Testis (tissue), 3 donors: ENCODE measurements around the gene ABHD15. TPM values are rescaled to one million over a fixed set of nuclear protein-coding genes. Genes with fewer than 3 reads are reported as not detected.

Experiments
- DNase-seq: peaks from one replicate; pipeline ENCODE4 v3.0.0-alpha.2; 2019
- H3K27ac ChIP-seq, 2 donors: fragments of 200-600 bp; sonication (generic); one replicate each; pipeline ENCODE4 v1.5.1; 2019
- H3K27me3 ChIP-seq: fragments of 200-600 bp; sonication (generic); one replicate; pipeline ENCODE4 v1.5.1; 2019
- H3K36me3 ChIP-seq: fragments of 200-600 bp; sonication (generic); one replicate; pipeline ENCODE4 v1.5.1; 2017; ENCODE audit warnings: low read depth; ENCODE audit errors: missing control alignments
- H3K4me1 ChIP-seq: fragments of 200-600 bp; sonication (generic); one replicate; pipeline ENCODE4 v1.5.1; 2019
- H3K4me3 ChIP-seq, 2 donors: fragments of 200-600 bp; sonication (generic); one replicate each; pipeline ENCODE4 v1.5.1; 2017 to 2019
- H3K9me3 ChIP-seq: fragments of 200-600 bp; sonication (generic); one replicate; pipeline ENCODE4 v1.5.1; 2017
- POLR2A ChIP-seq: fragments of 450-650 bp; IDR thresholded peaks from one replicate; pipeline ENCODE4 v1.6.1; 2017; ENCODE audit warnings: antibody characterized with exemption, mild to moderate bottlenecking, moderate library complexity
- WGBS, 2 donors: methylation state at CpG; one replicate each; pipeline ENCODE4 v1.1.5; 2018; 5-methylcytosine and 5-hydroxymethylcytosine counted together
- intact Hi-C: fragments of 100-400 bp; cut with DNase I; formaldehyde crosslinking; loops from one replicate; pipeline ENCODE4 v1.15.1; 2023; ENCODE audit warnings: low total_unique reads
- polyA plus RNA-seq: library from polyadenylated mRNA; stranded (reverse); fragments of 350-450 nt; fragmentation: Illumina TruSeq; extraction: RNeasy Lipid Tissue Mini Kit (QIAGEN cat#74804); gene quantifications from one replicate; pipeline ENCODE4 v1.2.3, GENCODE V29; 2014; ENCODE audit warnings: low read depth, low replicate concordance; ENCODE audit not compliant: insufficient read depth
- total RNA-seq, 2 donors: library from RNA; depleted of rRNA; stranded (reverse); fragments of >200 nt; gene quantifications; one replicate each; pipeline ENCODE4 v1.2.3, GENCODE V29; 2016
- TF ChIP-seq, protein P1 (sequence below), 3 experiments: fragments of 450-650 bp in 2 of 3; fragments of 200-600 bp in 1 of 3; sonication (generic) in 1 of 3; IDR thresholded peaks; one replicate each; pipeline ENCODE4 v1.5.1; 2016 to 2019; ENCODE audit warnings: antibody characterized with exemption in 3 of 3, mild to moderate bottlenecking in 2 of 3, moderate library complexity in 1 of 3

Gene ABHD15
- total and polyA plus RNA-seq, 3 donors from 2014 or later: 4.5 to 7.1 (median 5.7) TPM

DNA sequence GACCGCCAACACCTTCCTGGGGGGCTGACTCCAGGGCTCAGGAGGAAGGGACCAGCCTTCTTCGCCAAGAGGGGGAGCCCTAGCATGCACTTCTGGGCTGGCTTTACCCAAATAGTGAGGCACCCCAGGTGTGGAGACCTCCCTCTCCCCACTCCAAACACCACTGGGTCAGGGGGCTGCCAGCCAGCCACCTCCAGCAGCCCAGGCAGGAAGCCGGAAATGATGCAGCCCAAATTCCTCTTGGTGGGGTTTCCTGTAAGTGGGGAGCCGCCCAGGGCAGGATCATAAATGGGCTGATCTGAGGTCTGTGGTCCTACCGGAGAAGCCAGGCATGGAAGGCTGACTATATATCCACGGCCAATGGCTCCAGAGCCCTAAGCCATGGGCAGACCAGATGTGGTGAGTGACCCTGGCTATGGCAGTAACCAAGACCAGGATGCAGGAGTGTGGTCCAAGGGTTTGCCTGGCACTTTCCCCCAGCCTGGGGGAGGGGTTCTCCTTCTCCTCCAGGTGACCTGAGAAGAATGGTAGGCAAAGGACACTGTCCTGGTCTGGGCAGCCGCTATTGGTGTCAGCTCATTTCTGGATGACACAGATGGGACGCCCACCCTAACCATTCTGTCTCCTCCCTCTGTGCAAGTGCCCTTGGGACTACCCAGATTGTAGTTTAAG is 18.4 kb upstream of the ABHD15 start:
- peaks cover 22% of the 10 kb centered on the region for H3K4me1 ChIP-seq
- WGBS, 2 donors: 84 to 87% methylated on average over 2 to 8 of the region's 8 CpGs
- no peak for DNase-seq
- TF ChIP-seq POLR2A: no peak
- TF ChIP-seq, protein P1, sequence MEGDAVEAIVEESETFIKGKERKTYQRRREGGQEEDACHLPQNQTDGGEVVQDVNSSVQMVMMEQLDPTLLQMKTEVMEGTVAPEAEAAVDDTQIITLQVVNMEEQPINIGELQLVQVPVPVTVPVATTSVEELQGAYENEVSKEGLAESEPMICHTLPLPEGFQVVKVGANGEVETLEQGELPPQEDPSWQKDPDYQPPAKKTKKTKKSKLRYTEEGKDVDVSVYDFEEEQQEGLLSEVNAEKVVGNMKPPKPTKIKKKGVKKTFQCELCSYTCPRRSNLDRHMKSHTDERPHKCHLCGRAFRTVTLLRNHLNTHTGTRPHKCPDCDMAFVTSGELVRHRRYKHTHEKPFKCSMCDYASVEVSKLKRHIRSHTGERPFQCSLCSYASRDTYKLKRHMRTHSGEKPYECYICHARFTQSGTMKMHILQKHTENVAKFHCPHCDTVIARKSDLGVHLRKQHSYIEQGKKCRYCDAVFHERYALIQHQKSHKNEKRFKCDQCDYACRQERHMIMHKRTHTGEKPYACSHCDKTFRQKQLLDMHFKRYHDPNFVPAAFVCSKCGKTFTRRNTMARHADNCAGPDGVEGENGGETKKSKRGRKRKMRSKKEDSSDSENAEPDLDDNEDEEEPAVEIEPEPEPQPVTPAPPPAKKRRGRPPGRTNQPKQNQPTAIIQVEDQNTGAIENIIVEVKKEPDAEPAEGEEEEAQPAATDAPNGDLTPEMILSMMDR (IDR thresholded peaks at IDR 0.05): no peak
- H3K9me3 ChIP-seq: no peaks in the 10 kb centered on the region
- H3K36me3 ChIP-seq: no peaks in the 10 kb centered on the region
- no peak overlapping the region for H3K27ac ChIP-seq
- H3K4me3 ChIP-seq: no peak overlapping the region
- no peaks in the 10 kb centered on the region for H3K27me3 ChIP-seq
- intact Hi-C loops: no loop called here

DNA sequence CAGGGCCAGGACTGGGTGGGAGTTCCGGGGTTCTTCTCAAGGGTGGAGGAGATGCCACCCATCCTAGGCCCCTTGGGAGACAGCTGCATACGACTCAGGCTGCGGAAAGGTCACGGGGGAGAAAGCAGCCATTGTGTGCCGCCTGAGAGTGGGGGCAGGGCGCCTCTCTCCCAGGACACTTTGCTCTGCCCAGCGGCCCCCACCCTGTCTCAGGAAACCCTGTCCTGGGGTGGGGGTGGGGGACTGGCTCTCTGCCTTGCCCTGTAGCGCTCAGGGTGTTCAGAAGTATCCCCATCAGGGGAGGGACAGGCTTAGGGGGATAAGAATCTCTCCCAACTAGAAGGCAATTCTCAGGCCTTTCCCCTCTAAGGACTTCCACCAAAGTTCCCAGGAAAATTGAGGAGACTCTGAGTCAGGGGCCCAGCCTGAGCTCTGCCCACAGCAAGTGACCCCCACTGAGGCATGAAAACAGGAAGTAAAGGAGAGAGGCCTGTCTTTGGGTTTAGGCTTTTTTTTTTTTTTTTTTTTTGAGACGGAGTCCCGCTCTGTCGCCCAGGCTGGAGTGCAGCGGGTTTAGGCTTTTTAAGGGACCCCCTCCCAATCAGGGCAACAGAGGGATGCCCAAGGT is 17.7 kb upstream of the ABHD15 start:
- no peaks in the 10 kb centered on the region for H3K27me3 ChIP-seq
- no peaks in the 10 kb centered on the region for H3K9me3 ChIP-seq
- no peak overlapping the region for H3K27ac ChIP-seq
- TF ChIP-seq, protein P1 (IDR thresholded peaks at IDR 0.05): no peak
- TF ChIP-seq POLR2A: no peak
- DNase-seq: no peak
- H3K36me3 ChIP-seq: no peaks in the 10 kb centered on the region
- H3K4me1 ChIP-seq: peaks cover 17% of the 10 kb centered on the region
- no peak overlapping the region for H3K4me3 ChIP-seq
- WGBS, 2 donors: 79 to 81% methylated on average over 3 to 12 of the region's 12 CpGs
- intact Hi-C loops: no loop called here

DNA sequence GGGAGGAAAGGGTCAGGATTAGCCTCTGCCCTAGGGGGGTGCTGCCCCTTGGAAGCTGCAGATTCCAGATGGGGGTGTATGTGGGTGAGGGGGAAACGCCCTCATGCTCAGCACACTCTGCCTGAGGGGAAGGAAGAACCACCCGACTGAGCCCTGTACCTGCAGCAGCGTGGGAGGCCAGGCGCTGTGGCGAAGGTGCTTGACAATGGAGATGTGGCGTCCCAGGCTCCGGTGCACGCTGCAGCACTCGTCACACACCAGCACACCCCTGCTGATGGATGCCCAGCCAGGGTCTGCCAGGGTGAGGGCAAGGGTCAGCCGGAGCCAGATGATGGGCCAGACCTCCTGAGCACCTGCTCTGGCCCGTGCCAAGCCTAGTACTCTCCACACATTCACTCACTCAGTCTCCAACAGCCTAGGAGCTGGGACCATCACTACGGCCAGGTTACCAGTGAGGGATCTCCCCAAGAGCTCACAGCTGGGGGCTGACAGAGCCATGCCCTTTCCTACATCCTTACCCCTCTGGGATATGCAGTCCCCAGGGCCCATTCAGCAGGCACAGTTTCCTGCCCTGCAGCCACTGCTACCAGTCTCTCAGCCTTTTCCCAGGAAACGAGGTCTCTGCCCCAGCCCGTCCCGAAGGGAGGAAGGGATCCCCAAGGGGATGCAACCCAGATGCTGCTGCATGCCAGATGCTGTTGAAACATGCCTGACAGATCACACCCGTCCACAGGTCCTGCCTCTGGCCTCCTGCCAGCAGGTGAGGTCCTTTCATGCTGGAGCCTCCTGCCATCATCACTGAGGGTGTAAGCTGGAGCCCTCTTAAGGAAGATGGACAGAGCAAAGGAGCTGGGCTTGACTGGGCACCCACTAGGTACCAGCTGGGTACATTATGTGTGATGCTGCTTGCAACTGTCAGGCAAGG is 16.7 kb upstream of the ABHD15 start:
- Histone ChIP-seq H3K27ac (no peak overlapping the region), H3K36me3 (no peaks in the 10 kb centered on the region), H3K4me1 (peaks cover 17% of the 10 kb centered on the region), H3K9me3 (no peaks in the 10 kb centered on the region), H3K4me3 (no peak overlapping the region), H3K27me3 (no peaks in the 10 kb centered on the region)
- 85 to 93% methylated on average over 8 to 16 of the region's 16 CpGs for WGBS, 2 donors
- intact Hi-C loops: no loop called here
- no peak for TF ChIP-seq POLR2A
- TF ChIP-seq, protein P1 (IDR thresholded peaks at IDR 0.05): no peak
- no peak for DNase-seq

DNA sequence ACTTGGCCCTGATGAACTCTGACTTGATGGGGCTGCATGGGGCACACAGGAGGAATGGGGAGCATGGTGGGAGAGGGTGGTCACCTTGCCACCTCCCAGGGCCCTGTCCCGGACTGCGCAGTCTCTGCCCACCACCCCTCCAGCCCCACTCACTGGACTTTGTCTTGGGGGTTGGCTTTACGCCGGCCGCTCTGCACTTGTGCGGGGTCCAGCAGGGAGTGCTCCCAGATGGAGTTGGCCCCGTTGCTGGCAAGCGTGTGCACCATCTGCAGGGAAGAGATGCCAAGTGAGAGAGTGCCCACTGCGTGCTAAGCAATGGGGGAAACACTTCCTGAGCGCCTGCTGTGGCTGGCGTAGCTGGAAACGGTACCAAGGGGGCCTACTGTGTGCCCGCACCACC is 15.9 kb upstream of the ABHD15 start:
- H3K4me3 ChIP-seq: no peak overlapping the region
- WGBS, 2 donors: 94 to 95% methylated on average over 11 to 13 of the region's 13 CpGs
- H3K27ac ChIP-seq: no peak overlapping the region
- no peak for TF ChIP-seq POLR2A
- TF ChIP-seq, protein P1 (IDR thresholded peaks at IDR 0.05): no peak
- no peak for DNase-seq
- peaks cover 12% of the 10 kb centered on the region for H3K4me1 ChIP-seq
- H3K9me3 ChIP-seq: no peaks in the 10 kb centered on the region
- intact Hi-C loops: no loop called here
- H3K36me3 ChIP-seq: no peaks in the 10 kb centered on the region
- no peaks in the 10 kb centered on the region for H3K27me3 ChIP-seq
